ENCODE data around the gene OR52E1. TPM values are rescaled to one million over a fixed set of nuclear protein-coding genes. Genes with fewer than 3 reads are reported as not detected.

The OR52E1 gene
- total RNA-seq, 6 experiments from 2014 or later = not detected

DNA sequence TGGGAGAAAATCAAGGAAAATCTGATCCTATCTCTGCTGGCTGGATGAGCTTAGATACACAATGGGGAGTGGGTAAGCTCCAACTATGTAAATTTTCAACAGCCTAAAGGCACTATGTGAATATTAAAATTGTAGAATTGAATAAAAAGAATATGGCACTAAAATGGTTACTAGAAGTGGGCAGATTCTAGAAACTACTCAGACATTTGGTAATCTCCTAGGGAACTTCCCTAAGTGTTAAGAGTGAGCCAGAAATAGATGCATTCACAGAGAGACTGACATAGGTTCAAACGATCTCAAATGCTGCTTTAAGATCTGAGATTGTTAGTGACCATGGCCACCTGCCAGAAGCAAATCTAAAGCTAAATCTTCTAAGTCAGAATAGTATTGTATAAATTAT, 4.3 kb upstream of the OR52E1 start:
- TF ChIP-seq CTCF (IDR thresholded peaks at IDR 0.05) = no peak
- no peaks in the 10 kb centered on the region for H3K27me3 Mint-ChIP-seq (ENCODE audit: insufficient read depth)
- no peak overlapping the region for H3K27ac Mint-ChIP-seq
- no peak overlapping the region for H3K4me3 Mint-ChIP-seq
- no peak for DNase-seq
- no peaks in the 10 kb centered on the region for H3K4me1 Mint-ChIP-seq (ENCODE audit: low read depth)
- no peaks in the 10 kb centered on the region for H3K36me3 Mint-ChIP-seq (ENCODE audit: low read depth)
- no peaks in the 10 kb centered on the region; the same call in 1 of the 2 replicates for H3K9me3 Mint-ChIP-seq

DNA sequence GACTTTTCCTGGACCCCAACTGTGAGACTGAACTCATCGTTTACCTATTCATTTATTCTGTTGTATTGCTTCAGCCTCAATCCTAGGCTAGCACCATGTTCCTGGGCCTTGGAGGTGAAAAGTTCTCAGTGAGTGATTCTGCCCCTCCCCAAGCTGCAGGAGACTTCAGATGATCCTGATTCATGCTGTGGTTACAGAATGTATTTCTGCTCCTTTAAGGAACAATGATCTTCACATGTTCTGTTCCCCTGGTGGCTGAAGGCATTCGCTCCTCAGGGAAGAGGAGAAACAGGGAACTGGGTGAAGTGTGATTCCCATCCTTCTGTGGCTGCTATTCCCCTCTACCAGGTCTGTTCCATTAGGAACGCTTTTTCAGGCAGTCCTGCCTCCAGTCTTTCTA, 2.4 kb downstream of the OR52E1 start:
- no peaks in the 10 kb centered on the region for H3K4me1 Mint-ChIP-seq (ENCODE audit: low read depth)
- no peaks in the 10 kb centered on the region for H3K27me3 Mint-ChIP-seq (ENCODE audit: insufficient read depth)
- no peak for TF ChIP-seq CTCF (IDR thresholded peaks at IDR 0.05)
- no peak overlapping the region for H3K27ac Mint-ChIP-seq
- H3K9me3 Mint-ChIP-seq = peaks cover 19% of the 10 kb centered on the region
- DNase-seq = no peak
- no peaks in the 10 kb centered on the region for H3K36me3 Mint-ChIP-seq (ENCODE audit: low read depth)
- no peak overlapping the region for H3K4me3 Mint-ChIP-seq

DNA sequence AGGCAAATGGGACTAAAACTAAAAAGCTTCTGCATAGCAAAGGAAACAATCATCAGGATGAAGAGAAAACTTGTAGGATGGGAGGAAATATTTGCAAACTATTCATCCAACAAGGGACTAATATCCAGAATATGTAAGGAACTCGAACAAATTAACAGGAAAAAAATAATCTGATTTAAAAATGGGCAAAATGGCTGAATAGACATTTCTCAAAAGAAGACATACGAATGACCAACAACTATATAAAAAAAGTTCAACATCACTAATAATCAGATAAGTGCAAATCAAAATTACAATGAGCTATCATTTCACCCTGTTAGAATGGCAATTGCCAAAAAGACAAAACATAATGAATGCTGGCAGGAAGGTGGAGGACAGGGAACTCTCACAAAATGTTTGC, 12.0 kb downstream of the OR52E1 start:
- no peak for TF ChIP-seq CTCF (IDR thresholded peaks at IDR 0.05)
- Mint-ChIP-seq H3K9me3 (peaks cover 4% of the 10 kb centered on the region; the same call in 1 of the 2 replicates), H3K4me1 (ENCODE audit: low read depth) (no peaks in the 10 kb centered on the region), H3K27ac (no peak overlapping the region), H3K4me3 (no peak overlapping the region), H3K36me3 (ENCODE audit: low read depth) (no peaks in the 10 kb centered on the region), H3K27me3 (ENCODE audit: insufficient read depth) (no peaks in the 10 kb centered on the region; the same call in 1 of the 2 replicates)
- DNase-seq = no peak

- no peak overlapping the region for H3K4me3 Mint-ChIP-seq
- H3K36me3 Mint-ChIP-seq (ENCODE audit: low read depth) = no peaks in the 10 kb centered on the region
- no peak overlapping the region for H3K27ac Mint-ChIP-seq
- H3K27me3 Mint-ChIP-seq (ENCODE audit: insufficient read depth) = no peaks in the 10 kb centered on the region; the same call in none of the 2 replicates
- no peaks in the 10 kb centered on the region for H3K4me1 Mint-ChIP-seq (ENCODE audit: low read depth)
- H3K9me3 Mint-ChIP-seq = no peaks in the 10 kb centered on the region
- no peak for DNase-seq
- TF ChIP-seq CTCF (IDR thresholded peaks at IDR 0.05) = no peak
These were observed 14.2 kb downstream of the OR52E1 start for GRCh38 chr11:5083602-5084001.

DNA sequence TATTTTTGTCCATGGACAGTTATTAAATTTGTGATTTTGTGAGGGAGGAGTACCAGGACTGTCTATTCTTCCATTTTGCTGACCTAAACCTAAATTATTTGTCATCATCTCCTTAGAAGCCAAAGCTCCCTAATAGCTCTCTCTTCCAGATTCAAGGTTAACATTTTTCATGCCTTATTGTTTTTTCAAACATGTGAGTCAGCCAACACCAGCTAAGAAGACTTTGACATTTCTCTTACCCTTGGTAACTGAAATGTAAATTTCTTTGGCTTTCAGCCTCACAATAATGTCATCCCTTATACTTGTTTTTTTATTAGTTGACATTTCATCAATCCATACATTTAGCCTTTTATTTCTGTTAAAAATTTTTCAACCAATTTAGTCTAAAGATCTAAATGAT, 19.2 kb downstream of the OR52E1 start:
- H3K27me3 Mint-ChIP-seq (ENCODE audit: insufficient read depth) = no peaks in the 10 kb centered on the region; the same call in none of the 2 replicates
- no peak for DNase-seq
- H3K27ac Mint-ChIP-seq = no peak overlapping the region
- no peak for TF ChIP-seq CTCF (IDR thresholded peaks at IDR 0.05)
- H3K4me1 Mint-ChIP-seq (ENCODE audit: low read depth) = no peaks in the 10 kb centered on the region; the same call in 1 of the 2 replicates
- peaks cover 4% of the 10 kb centered on the region; the same call in 1 of the 2 replicates for H3K9me3 Mint-ChIP-seq
- no peaks in the 10 kb centered on the region for H3K36me3 Mint-ChIP-seq (ENCODE audit: low read depth)
- no peak overlapping the region for H3K4me3 Mint-ChIP-seq

DNA sequence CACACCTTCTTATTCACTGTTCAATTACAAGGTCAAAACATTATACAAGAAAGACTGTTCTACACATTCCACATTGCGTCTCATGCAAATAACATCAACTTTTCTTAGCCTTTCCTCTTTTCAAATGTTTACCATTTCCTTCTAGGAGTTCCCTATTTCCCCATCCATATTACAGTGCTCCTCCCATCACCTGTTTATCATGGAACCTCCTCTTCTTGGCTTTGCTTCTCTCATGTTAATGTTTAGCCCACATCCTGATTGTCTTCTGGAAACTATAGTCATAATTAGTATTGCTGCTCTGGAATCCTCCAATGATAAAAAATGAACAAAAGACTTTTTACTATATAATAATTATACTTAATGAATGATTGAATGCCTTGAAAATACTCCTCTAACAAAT, 21.3 kb downstream of the OR52E1 start:
- H3K4me3 Mint-ChIP-seq = no peak overlapping the region
- H3K36me3 Mint-ChIP-seq (ENCODE audit: low read depth) = no peaks in the 10 kb centered on the region
- TF ChIP-seq CTCF (IDR thresholded peaks at IDR 0.05) = no peak
- H3K4me1 Mint-ChIP-seq (ENCODE audit: low read depth) = no peaks in the 10 kb centered on the region; the same call in 1 of the 2 replicates
- H3K27me3 Mint-ChIP-seq (ENCODE audit: insufficient read depth) = no peaks in the 10 kb centered on the region; the same call in none of the 2 replicates
- H3K9me3 Mint-ChIP-seq = peaks cover 4% of the 10 kb centered on the region; the same call in 1 of the 2 replicates
- H3K27ac Mint-ChIP-seq = no peak overlapping the region
- DNase-seq = no peak
